ENCODE data around the gene C1QBP.

- TF ChIP-seq EZH2 (IDR thresholded peaks at IDR 0.05; ENCODE audit: borderline replicate concordance, low read depth, low read length, severe bottlenecking), result no peak
- TF ChIP-seq, protein P1, sequence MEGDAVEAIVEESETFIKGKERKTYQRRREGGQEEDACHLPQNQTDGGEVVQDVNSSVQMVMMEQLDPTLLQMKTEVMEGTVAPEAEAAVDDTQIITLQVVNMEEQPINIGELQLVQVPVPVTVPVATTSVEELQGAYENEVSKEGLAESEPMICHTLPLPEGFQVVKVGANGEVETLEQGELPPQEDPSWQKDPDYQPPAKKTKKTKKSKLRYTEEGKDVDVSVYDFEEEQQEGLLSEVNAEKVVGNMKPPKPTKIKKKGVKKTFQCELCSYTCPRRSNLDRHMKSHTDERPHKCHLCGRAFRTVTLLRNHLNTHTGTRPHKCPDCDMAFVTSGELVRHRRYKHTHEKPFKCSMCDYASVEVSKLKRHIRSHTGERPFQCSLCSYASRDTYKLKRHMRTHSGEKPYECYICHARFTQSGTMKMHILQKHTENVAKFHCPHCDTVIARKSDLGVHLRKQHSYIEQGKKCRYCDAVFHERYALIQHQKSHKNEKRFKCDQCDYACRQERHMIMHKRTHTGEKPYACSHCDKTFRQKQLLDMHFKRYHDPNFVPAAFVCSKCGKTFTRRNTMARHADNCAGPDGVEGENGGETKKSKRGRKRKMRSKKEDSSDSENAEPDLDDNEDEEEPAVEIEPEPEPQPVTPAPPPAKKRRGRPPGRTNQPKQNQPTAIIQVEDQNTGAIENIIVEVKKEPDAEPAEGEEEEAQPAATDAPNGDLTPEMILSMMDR (IDR thresholded peaks at IDR 0.05; ENCODE audit: borderline replicate concordance, extremely low read depth, low read length, poor library complexity, severe bottlenecking), result no peak
Observed at GRCh38 chr17:5419959-5420653, 18.8 kb downstream of the C1QBP start, which contains the start of gene RPAIN.
